Right lobe of liver (tissue), 6 donors: ENCODE measurements around the gene DNAJB4. TPM values are rescaled to one million over a fixed set of nuclear protein-coding genes. Genes with fewer than 3 reads are reported as not detected.

Experiments used
- ATAC-seq, 4 donors: fragments of 200-7000 bp; cut with Tn5 transposase; one replicate each; pipeline ENCODE4 v1.9.1; 2020; ENCODE audit warnings: mild to moderate bottlenecking in 4 of 4, moderate library complexity in 4 of 4
- DNase-seq, 3 donors: peaks; one replicate each; pipeline ENCODE4 v3.0.0-alpha.2; 2020
- H3K27ac ChIP-seq, 3 donors: fragments of 200-600 bp; one replicate each; pipeline ENCODE4 v1.8.0; 2022
- H3K27me3 ChIP-seq, 2 donors: fragments of 200-600 bp; one replicate each; pipeline ENCODE4 v1.8.0; 2022
- H3K36me3 ChIP-seq, 4 donors: fragments of 200-600 bp; sonication (generic) in 1 of 4; one replicate each; pipeline versions ENCODE4 v1.5.1 to v1.8.0; 2017 to 2022; ENCODE audit warnings: control low read depth in 1 of 4
- H3K4me1 ChIP-seq, 4 donors: fragments of 200-600 bp; sonication (generic) in 1 of 4; one replicate each; pipeline versions ENCODE4 v1.5.1 to v1.8.0; 2017 to 2022; ENCODE audit warnings: control low read depth in 1 of 4
- H3K4me3 ChIP-seq, 3 donors: fragments of 200-600 bp; one replicate each; pipeline ENCODE4 v1.8.0; 2022
- H3K9me3 ChIP-seq, 4 donors: fragments of 200-600 bp; sonication (generic) in 1 of 4; one replicate each; pipeline versions ENCODE4 v1.5.1 to v1.8.0; 2017 to 2022; ENCODE audit warnings: control low read depth in 1 of 4
- POLR2A ChIP-seq: fragments of 450-650 bp; IDR thresholded peaks from one replicate; pipeline ENCODE4 v1.6.1; 2017; ENCODE audit warnings: antibody characterized with exemption, mild to moderate bottlenecking
- WGBS: methylation state at CpG from one replicate; pipeline ENCODE4 v1.1.6; 2018; ENCODE audit warnings: low coverage, low lambda C conversion rate; ENCODE audit not compliant: insufficient coverage; ENCODE audit errors: missing lambda C conversion rate; 5-methylcytosine and 5-hydroxymethylcytosine counted together
- intact Hi-C, 2 donors: fragments of 100-400 bp; cut with DNase I; formaldehyde crosslinking; loops; one replicate each; pipeline versions ENCODE4 v1.11.2 to v1.14.1; 2022
- total RNA-seq, 6 experiments: library from RNA; depleted of rRNA in 2 of 6; stranded (reverse); fragments of >200 nt in 2 of 6; fragmentation: NEBNext Ultra II Directional in 3 of 6; extraction: Animal tissue kit (Norgen Biotek cat#: 25700) in 3 of 6; gene quantifications; one replicate each; pipeline versions ENCODE4 v1.1.0 to v1.2.4, GENCODE V29; 2016 to 2023
- TF ChIP-seq, protein P1 (sequence below), 4 donors: fragments of 200-600 bp in 3 of 4; fragments of 450-650 bp in 1 of 4; IDR thresholded peaks; one replicate each; pipeline versions ENCODE4 v1.5.1 to v1.8.0; 2016 to 2022; ENCODE audit warnings: antibody characterized with exemption in 4 of 4, mild to moderate bottlenecking in 2 of 4
- donor health status: DM: no; HTN: yes; CAD: no.
- donor health status: DM: no; HTN: no; CAD: no.
- donor health status: DM: no; HTN: no; CAD: no.
- donor health status: DM: no; HTN: yes; CAD: no.
- donor health status: DM: no; HTN: yes; CAD: no.

DNAJB4 gene
- total RNA-seq, 6 experiments from 2014 or later, result 10.9 to 21.7 (median 14.4) TPM

DNA sequence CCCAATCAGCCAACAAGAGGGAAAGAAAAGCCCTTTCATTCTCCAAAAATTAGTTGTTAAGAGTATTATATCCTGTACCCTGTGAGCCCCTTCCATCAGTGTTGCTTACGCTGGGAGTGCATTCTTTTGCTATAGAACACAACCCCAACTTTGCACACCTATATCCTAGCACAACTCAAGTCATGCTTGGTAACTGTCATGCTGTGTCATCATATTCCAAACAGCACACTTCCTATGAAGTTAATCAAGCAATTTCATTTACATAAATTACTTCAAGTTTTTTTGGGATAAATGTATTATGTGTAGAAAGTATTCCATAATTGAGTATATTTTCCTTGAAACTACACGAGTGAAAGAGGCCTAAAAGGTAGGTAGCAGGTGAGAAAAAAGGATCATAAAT, 45.9 kb upstream of the DNAJB4 start:
- Histone ChIP-seq H3K9me3 (no peaks in the 10 kb centered on the region), H3K27me3 (no peaks in the 10 kb centered on the region), H3K27ac (no peak overlapping the region), H3K4me1 (no peaks in the 10 kb centered on the region), H3K36me3 (peaks cover 19 to 95% (median 69%) of the 10 kb centered on the region in 4 donors), H3K4me3 (no peak overlapping the region)
- TF ChIP-seq POLR2A, result no peak
- TF ChIP-seq, protein P1, sequence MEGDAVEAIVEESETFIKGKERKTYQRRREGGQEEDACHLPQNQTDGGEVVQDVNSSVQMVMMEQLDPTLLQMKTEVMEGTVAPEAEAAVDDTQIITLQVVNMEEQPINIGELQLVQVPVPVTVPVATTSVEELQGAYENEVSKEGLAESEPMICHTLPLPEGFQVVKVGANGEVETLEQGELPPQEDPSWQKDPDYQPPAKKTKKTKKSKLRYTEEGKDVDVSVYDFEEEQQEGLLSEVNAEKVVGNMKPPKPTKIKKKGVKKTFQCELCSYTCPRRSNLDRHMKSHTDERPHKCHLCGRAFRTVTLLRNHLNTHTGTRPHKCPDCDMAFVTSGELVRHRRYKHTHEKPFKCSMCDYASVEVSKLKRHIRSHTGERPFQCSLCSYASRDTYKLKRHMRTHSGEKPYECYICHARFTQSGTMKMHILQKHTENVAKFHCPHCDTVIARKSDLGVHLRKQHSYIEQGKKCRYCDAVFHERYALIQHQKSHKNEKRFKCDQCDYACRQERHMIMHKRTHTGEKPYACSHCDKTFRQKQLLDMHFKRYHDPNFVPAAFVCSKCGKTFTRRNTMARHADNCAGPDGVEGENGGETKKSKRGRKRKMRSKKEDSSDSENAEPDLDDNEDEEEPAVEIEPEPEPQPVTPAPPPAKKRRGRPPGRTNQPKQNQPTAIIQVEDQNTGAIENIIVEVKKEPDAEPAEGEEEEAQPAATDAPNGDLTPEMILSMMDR (IDR thresholded peaks at IDR 0.05), result no peak
- DNase-seq, result no peak
- no peak for ATAC-seq
- intact Hi-C loops, result no loop called here
- 88% methylated on average over 2 of the region's 2 CpGs for WGBS

DNA sequence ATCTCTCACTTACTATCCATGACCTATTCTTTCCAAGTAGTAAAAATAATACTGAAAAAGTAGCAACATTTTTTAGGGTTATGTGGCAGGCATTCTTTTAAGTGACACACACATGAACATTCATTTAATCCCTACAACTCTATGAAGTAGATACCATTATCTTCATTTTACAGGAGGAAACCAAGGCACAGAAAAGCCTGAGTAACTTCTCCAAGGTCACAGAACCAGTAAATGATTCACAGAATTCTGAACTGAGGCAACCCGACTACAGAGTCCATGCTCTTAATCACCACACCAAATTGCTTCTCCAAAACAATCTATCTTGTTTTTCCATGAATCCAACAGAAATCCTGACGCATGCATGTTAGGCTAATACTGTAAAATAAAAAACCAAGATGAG, 43.3 kb upstream of the DNAJB4 start:
- Histone ChIP-seq H3K27ac (no peak overlapping the region), H3K36me3 (peaks cover 27 to 95% (median 70%) of the 10 kb centered on the region in 4 donors)
- intact Hi-C loops, result no loop called here

DNA sequence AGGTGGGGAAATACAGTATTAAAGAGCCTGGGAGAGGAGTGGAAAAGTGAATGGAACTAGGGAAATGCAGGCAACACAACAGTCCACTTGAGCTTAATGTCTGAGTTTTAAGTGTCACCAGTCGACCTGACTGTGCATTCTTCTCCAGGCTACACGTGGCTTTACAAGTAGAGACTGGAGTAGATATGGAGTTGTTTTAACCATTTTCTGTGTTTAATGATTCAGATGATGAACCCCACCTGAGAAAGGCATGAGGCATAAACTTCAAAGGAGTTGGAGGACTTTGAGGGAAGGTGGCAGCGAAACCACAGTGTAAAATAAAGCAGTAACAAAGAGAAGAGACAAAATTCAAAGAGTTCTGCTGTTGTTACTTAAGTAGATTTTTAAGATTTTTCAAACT, 38.4 kb upstream of the DNAJB4 start:
- DNase-seq, result no peak
- Histone ChIP-seq H3K9me3 (no peaks in the 10 kb centered on the region), H3K27ac (no peak overlapping the region), H3K4me1 (no peaks in the 10 kb centered on the region), H3K4me3 (no peak overlapping the region), H3K27me3 (no peaks in the 10 kb centered on the region), H3K36me3 (peaks cover 22 to 92% (median 56%) of the 10 kb centered on the region in 4 donors)
- intact Hi-C loops, result no loop called here
- no peak for TF ChIP-seq POLR2A
- TF ChIP-seq, protein P1 (IDR thresholded peaks at IDR 0.05), result no peak
- 94% methylated on average over 3 of the region's 3 CpGs for WGBS
- ATAC-seq, result no peak

More for the DNA sequence above, 43.3 kb upstream of the DNAJB4 start:
- DNase-seq (no peak), ATAC-seq (no peak)
- Histone ChIP-seq H3K9me3 (no peaks in the 10 kb centered on the region), H3K4me3 (no peak overlapping the region), H3K27me3 (no peaks in the 10 kb centered on the region), H3K4me1 (no peaks in the 10 kb centered on the region)
- 79% methylated on average over 2 of the region's 2 CpGs for WGBS
- no peak for TF ChIP-seq POLR2A
- TF ChIP-seq, protein P1 (IDR thresholded peaks at IDR 0.05), result no peak

DNA sequence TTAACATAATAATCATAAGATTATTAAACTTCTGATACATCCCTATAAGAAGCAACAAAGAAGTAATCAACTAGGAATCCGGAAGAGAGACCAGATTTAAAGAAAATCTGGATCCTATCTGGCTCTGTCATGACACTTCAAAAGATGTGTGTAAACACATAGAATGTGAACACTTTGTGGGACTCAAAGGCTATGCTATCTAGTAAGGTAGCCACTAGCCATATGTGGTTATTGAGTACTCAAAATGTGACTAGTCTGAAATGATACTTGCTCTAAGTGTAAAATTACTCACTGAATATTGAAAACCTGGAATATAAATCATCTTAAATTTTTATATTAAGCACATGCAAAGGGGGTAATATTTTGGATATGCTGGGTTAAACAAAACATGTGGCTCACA, 34.5 kb upstream of the DNAJB4 start:
- peaks cover 3 to 59% (median 24%) of the 10 kb centered on the region in 4 donors for H3K36me3 ChIP-seq
- H3K4me1 ChIP-seq, result peaks cover 0 to 7% (median 2%) of the 10 kb centered on the region in 4 donors
- DNase-seq, result no peak
- WGBS, result 80% methylated on average over 1 of the region's 1 CpG
- H3K27me3 ChIP-seq, result no peaks in the 10 kb centered on the region
- intact Hi-C loops, result loop anchor here (10.0 kb wide), 1 partner anchor 145 kb away; no protein-coding TSS in a partner anchor
- H3K27ac ChIP-seq, result no peak overlapping the region
- H3K4me3 ChIP-seq, result no peak overlapping the region
- H3K9me3 ChIP-seq, result no peaks in the 10 kb centered on the region
- TF ChIP-seq, protein P1 (IDR thresholded peaks at IDR 0.05), result no peak
- TF ChIP-seq POLR2A, result no peak
- ATAC-seq, result no peak
